Neural progenitor cell (in vitro differentiated cells): ENCODE measurements around the gene TP73. TPM values are rescaled to one million over a fixed set of nuclear protein-coding genes. Genes with fewer than 3 reads are reported as not detected.

Source experiments
- DNase-seq: peaks from one replicate; pipeline ENCODE4 v3.0.0-alpha.2; 2016; ENCODE audit warnings: low spot score
- H2AFZ ChIP-seq: fragments of 200-600 bp; sonication (generic); replicated peaks from 2 replicates; pipeline ENCODE4 v1.6.1; 2016; ENCODE audit warnings: antibody characterized with exemption
- H3F3A ChIP-seq: fragments of 200-600 bp; sonication (generic); 2 replicates; pipeline ENCODE4 v1.6.1; 2016; ENCODE audit warnings: antibody characterized with exemption, low read depth
- H3K27ac ChIP-seq: fragments of 200-600 bp; sonication (generic); 2 replicates; pipeline ENCODE4 v1.5.1; 2016; ENCODE audit warnings: mild to moderate bottlenecking
- H3K27me3 ChIP-seq: fragments of 200-600 bp; sonication (generic); 2 replicates; pipeline ENCODE4 v1.6.1; 2016; ENCODE audit warnings: mild to moderate bottlenecking, moderate library complexity
- H3K36me3 ChIP-seq: fragments of 200-600 bp; sonication (generic); 2 replicates; pipeline ENCODE4 v1.5.1; 2016
- H3K4me1 ChIP-seq: fragments of 200-600 bp; sonication (generic); 2 replicates; pipeline ENCODE4 v1.6.1; 2016; ENCODE audit warnings: mixed run types
- H3K4me2 ChIP-seq: fragments of 200-600 bp; sonication (generic); 2 replicates; pipeline ENCODE4 v1.6.1; 2016
- H3K4me3 ChIP-seq: fragments of 200-600 bp; sonication (generic); 2 replicates; pipeline ENCODE4 v1.5.1; 2016
- H3K79me2 ChIP-seq: fragments of 200-600 bp; sonication (generic); 2 replicates; pipeline ENCODE4 v1.6.1; 2016; ENCODE audit warnings: low read depth
- H3K9ac ChIP-seq: fragments of 200-600 bp; sonication (generic); 2 replicates; pipeline ENCODE4 v1.6.1; 2016
- H3K9me3 ChIP-seq: fragments of 200-600 bp; sonication (generic); 2 replicates; pipeline ENCODE4 v1.5.1; 2016; ENCODE audit warnings: low read depth
- H4K20me1 ChIP-seq: fragments of 200-600 bp; sonication (generic); 2 replicates; pipeline ENCODE4 v1.6.1; 2016; ENCODE audit warnings: low read depth
- H3K27ac Mint-ChIP-seq: 3 replicates; pipeline ENCODE4 v1.8.0; 2021; ENCODE audit warnings: mixed read lengths
- H3K27me3 Mint-ChIP-seq: 2 replicates; pipeline ENCODE4 v1.8.0; 2022; ENCODE audit warnings: low read depth, mild to moderate bottlenecking, inconsistent platforms, moderate library complexity, mixed read lengths; ENCODE audit not compliant: insufficient read depth
- H3K36me3 Mint-ChIP-seq: 3 replicates; pipeline ENCODE4 v1.8.0; 2021; ENCODE audit warnings: mixed read lengths
- H3K4me1 Mint-ChIP-seq: 3 replicates; pipeline ENCODE4 v1.8.0; 2021; ENCODE audit warnings: mixed read lengths
- H3K4me3 Mint-ChIP-seq: 3 replicates; pipeline ENCODE4 v1.8.0; 2021; ENCODE audit warnings: mild to moderate bottlenecking, moderate library complexity, mixed read lengths
- H3K9me3 Mint-ChIP-seq: 3 replicates; pipeline ENCODE4 v1.8.0; 2020; ENCODE audit warnings: mixed read lengths
- CTCF ChIP-seq: fragments of 200-600 bp; sonication (generic); IDR thresholded peaks from 2 replicates; pipeline ENCODE4 v1.5.1; 2017; ENCODE audit warnings: antibody characterized with exemption, mild to moderate bottlenecking
- EZH2 ChIP-seq: fragments of 200-600 bp; sonication (generic); IDR thresholded peaks from 2 replicates; pipeline ENCODE4 v1.6.1; 2017; ENCODE audit warnings: antibody characterized with exemption, mild to moderate bottlenecking, moderate library complexity
- EZH2phosphoT487 ChIP-seq: fragments of 200-600 bp; sonication (generic); IDR thresholded peaks from 2 replicates; pipeline ENCODE4 v1.6.1; 2017; ENCODE audit warnings: antibody characterized with exemption
- total RNA-seq: library from RNA; depleted of rRNA; stranded (reverse); fragments of >200 nt; gene quantifications from 2 replicates; pipeline ENCODE4 v1.2.3, GENCODE V29; 2015; ENCODE audit warnings: low replicate concordance

Gene TP73
- total RNA-seq, 1 donor from 2014 or later, result not detected

- H3K9me3 Mint-ChIP-seq, result no peaks in the 10 kb centered on the region
- H3K4me1 Mint-ChIP-seq, result peaks cover 63% of the 10 kb centered on the region
- peaks cover 20% of the 10 kb centered on the region for H3K27me3 ChIP-seq
- DNase-seq, result peak; percentile 66
- H3K9me3 ChIP-seq, result no peaks in the 10 kb centered on the region
- H3K27ac Mint-ChIP-seq, result no peak overlapping the region
- H3K4me1 ChIP-seq, result peaks cover 52% of the 10 kb centered on the region
- no peak overlapping the region for H3K27ac ChIP-seq
- no peaks in the 10 kb centered on the region for H3K36me3 ChIP-seq
- H3K4me3 ChIP-seq, result peak overlapping the region; percentile 72
- H3K36me3 Mint-ChIP-seq, result no peaks in the 10 kb centered on the region
- H4K20me1 ChIP-seq, result peaks cover 56% of the 10 kb centered on the region
- H3K27me3 Mint-ChIP-seq, result peaks cover 8% of the 10 kb centered on the region
- H3K79me2 ChIP-seq, result peaks cover 25% of the 10 kb centered on the region
- TF ChIP-seq EZH2 (no peak), EZH2phosphoT487 (no peak), CTCF (no peak)
- peaks cover 11% of the 10 kb centered on the region for H3F3A ChIP-seq
- H3K4me2 ChIP-seq, result peak overlapping the region; percentile 96
- H3K9ac ChIP-seq, result no peak overlapping the region
- no peak overlapping the region for H2AFZ ChIP-seq
- H3K4me3 Mint-ChIP-seq, result peak overlapping the region; percentile 91
Measured at GRCh38 chr1:3609769-3610526, 42.4 kb upstream of the TP73 start.

GRCh38 chr1:3610527-3611169 is 41.7 kb upstream of the TP73 start:
- Histone ChIP-seq H3K9ac (peak overlapping the region; percentile 30), H3F3A (peaks cover 13% of the 10 kb centered on the region), H4K20me1 (peaks cover 57% of the 10 kb centered on the region), H2AFZ (peak overlapping the region; percentile 23), H3K9me3 (no peaks in the 10 kb centered on the region), H3K4me3 (peak overlapping the region; percentile 72), H3K36me3 (no peaks in the 10 kb centered on the region), H3K4me2 (peak overlapping the region; percentile 96), H3K4me1 (peaks cover 53% of the 10 kb centered on the region), H3K27ac (no peak overlapping the region), H3K27me3 (peaks cover 20% of the 10 kb centered on the region), H3K79me2 (peaks cover 25% of the 10 kb centered on the region)
- peaks cover 8% of the 10 kb centered on the region for H3K27me3 Mint-ChIP-seq
- H3K9me3 Mint-ChIP-seq, result no peaks in the 10 kb centered on the region
- DNase-seq, result peak; percentile 51
- H3K4me3 Mint-ChIP-seq, result peak overlapping the region; percentile 91
- H3K27ac Mint-ChIP-seq, result no peak overlapping the region
- TF ChIP-seq CTCF, result no peak
- TF ChIP-seq EZH2, result no peak
- TF ChIP-seq EZH2phosphoT487, result no peak
- peaks cover 65% of the 10 kb centered on the region for H3K4me1 Mint-ChIP-seq
- H3K36me3 Mint-ChIP-seq, result no peaks in the 10 kb centered on the region

- H3K27me3 ChIP-seq, result peaks cover 20% of the 10 kb centered on the region
- H3K4me2 ChIP-seq, result peak within 1 kb of the TSS; percentile 96
- peaks cover 53% of the 10 kb centered on the region for H3K4me1 ChIP-seq
- peak; percentile 98 for DNase-seq
- peak within 1 kb of the TSS; percentile 72 for H3K4me3 ChIP-seq
- peaks cover 56% of the 10 kb centered on the region for H4K20me1 ChIP-seq
- peaks cover 8% of the 10 kb centered on the region for H3K27me3 Mint-ChIP-seq
- H2AFZ ChIP-seq, result peak within 1 kb of the TSS; percentile 23
- H3K27ac ChIP-seq, result no peak within 1 kb of the TSS
- no peaks in the 10 kb centered on the region for H3K36me3 ChIP-seq
- peak within 1 kb of the TSS; percentile 91 for H3K4me3 Mint-ChIP-seq
- H3K9me3 Mint-ChIP-seq, result no peaks in the 10 kb centered on the region
- H3K4me1 Mint-ChIP-seq, result peaks cover 72% of the 10 kb centered on the region
- peaks cover 25% of the 10 kb centered on the region for H3K79me2 ChIP-seq
- TF ChIP-seq EZH2phosphoT487 (peak; percentile 20), CTCF (no peak), EZH2 (peak; percentile 40)
- H3F3A ChIP-seq, result peaks cover 13% of the 10 kb centered on the region
- no peaks in the 10 kb centered on the region for H3K36me3 Mint-ChIP-seq
- H3K9me3 ChIP-seq, result no peaks in the 10 kb centered on the region
- H3K27ac Mint-ChIP-seq, result no peak within 1 kb of the TSS
- H3K9ac ChIP-seq, result peak within 1 kb of the TSS; percentile 30
Measured at GRCh38 chr1:3611170-3612019, 40.9 kb upstream of the TP73 start, which contains the start of gene MEGF6. MEGF6 (minus strand) TSS chr1:3611508; CDS start chr1:3611268, 240 bp downstream.
